Endothelial cell of hepatic sinusoid (primary cell): ENCODE results near the gene GRK5.

Experiments used
- in situ Hi-C: cut with HindIII; loops from 2 replicates; pipeline ENCODE4 v1.10.0; 2017; ENCODE audit warnings: low sequenced_read_pairs

The GRK5 gene

GRCh38 chr10:119269737-119270136, 62.4 kb downstream of the GRK5 start:
- in situ Hi-C loops, result loop anchor here (5.0 kb wide), 1 partner anchor 47 kb away; no protein-coding TSS in a partner anchor

- in situ Hi-C loops, result loop anchor here (5.0 kb wide), 1 partner anchor 49 kb away; no protein-coding TSS in a partner anchor
These were observed 63.5 kb downstream of the GRK5 start for GRCh38 chr10:119270762-119271366.

GRCh38 chr10:119272338-119272734, 65.0 kb downstream of the GRK5 start:
- in situ Hi-C loops, result loop anchor here (5.0 kb wide), 1 partner anchor 50 kb away; no protein-coding TSS in a partner anchor

- in situ Hi-C loops, result loop anchor here (5.0 kb wide), 1 partner anchor 50 kb away; no protein-coding TSS in a partner anchor
These were observed 65.4 kb downstream of the GRK5 start for GRCh38 chr10:119272736-119273135.

- in situ Hi-C loops, result loop anchor here (5.0 kb wide), 1 partner anchor 51 kb away; no protein-coding TSS in a partner anchor
These were observed 66.0 kb downstream of the GRK5 start for GRCh38 chr10:119273413-119273812.

GRCh38 chr10:119274519-119275045, 67.2 kb downstream of the GRK5 start:
- in situ Hi-C loops, result loop anchor here (5.0 kb wide), 2 partner anchors 52 to 138 kb away; no protein-coding TSS in a partner anchor

GRCh38 chr10:119275085-119275484, 67.7 kb downstream of the GRK5 start:
- in situ Hi-C loops, result loop anchor here (5.0 kb wide), 1 partner anchor 137 kb away; no protein-coding TSS in a partner anchor

GRCh38 chr10:119276194-119276593, 68.8 kb downstream of the GRK5 start:
- in situ Hi-C loops, result loop anchor here (5.0 kb wide), 1 partner anchor 136 kb away; no protein-coding TSS in a partner anchor

GRCh38 chr10:119278126-119278709, 70.8 kb downstream of the GRK5 start:
- in situ Hi-C loops, result loop anchor here (5.0 kb wide), 1 partner anchor 134 kb away; no protein-coding TSS in a partner anchor

GRCh38 chr10:119279441-119279840, 72.1 kb downstream of the GRK5 start:
- in situ Hi-C loops, result loop anchor here (5.0 kb wide), 1 partner anchor 133 kb away; no protein-coding TSS in a partner anchor

GRCh38 chr10:119281581-119282071, 74.3 kb downstream of the GRK5 start:
- in situ Hi-C loops, result no loop called here

GRCh38 chr10:119282446-119282845, 75.1 kb downstream of the GRK5 start:
- in situ Hi-C loops, result no loop called here

GRCh38 chr10:119283387-119283786, 76.0 kb downstream of the GRK5 start:
- in situ Hi-C loops, result no loop called here

GRCh38 chr10:119283818-119284217, 76.4 kb downstream of the GRK5 start:
- in situ Hi-C loops, result no loop called here

GRCh38 chr10:119284679-119285096, 77.3 kb downstream of the GRK5 start:
- in situ Hi-C loops, result loop anchor here (5.0 kb wide), 1 partner anchor 38 kb away; no protein-coding TSS in a partner anchor

GRCh38 chr10:119285495-119286267, 78.3 kb downstream of the GRK5 start:
- in situ Hi-C loops, result loop anchor here (5.0 kb wide), 1 partner anchor 37 kb away; no protein-coding TSS in a partner anchor

GRCh38 chr10:119286516-119286915, 79.1 kb downstream of the GRK5 start:
- in situ Hi-C loops, result loop anchor here (5.0 kb wide), 1 partner anchor 36 kb away; no protein-coding TSS in a partner anchor

- in situ Hi-C loops, result loop anchor here (5.0 kb wide), 1 partner anchor 35 kb away; no protein-coding TSS in a partner anchor
These were observed 79.7 kb downstream of the GRK5 start for GRCh38 chr10:119286983-119287633.

GRCh38 chr10:119288574-119289001, 81.2 kb downstream of the GRK5 start:
- in situ Hi-C loops, result loop anchor here (5.0 kb wide), 1 partner anchor 34 kb away; no protein-coding TSS in a partner anchor
